HFFc6 (cell line): Measurements from ENCODE around the gene ELK3. TPM values are rescaled to one million over a fixed set of nuclear protein-coding genes. Genes with fewer than 3 reads are reported as not detected.

Experiments used
- DNase-seq: peaks from one replicate; pipeline ENCODE4 v3.0.0-alpha.2; 2018
- H3K27ac Mint-ChIP-seq: 2 replicates; pipeline ENCODE4 v1.8.0; 2020; ENCODE audit warnings: mild to moderate bottlenecking, mixed read lengths
- H3K27me3 Mint-ChIP-seq: 2 replicates; pipeline ENCODE4 v1.8.0; 2021; ENCODE audit warnings: mild to moderate bottlenecking, moderate library complexity, mixed read lengths; ENCODE audit not compliant: insufficient read depth
- H3K36me3 Mint-ChIP-seq: 2 replicates; pipeline ENCODE4 v1.8.0; 2021; ENCODE audit warnings: low read depth, mixed read lengths
- H3K4me1 Mint-ChIP-seq: 2 replicates; pipeline ENCODE4 v1.8.0; 2020; ENCODE audit warnings: low read depth, mixed read lengths
- H3K4me3 Mint-ChIP-seq: 2 replicates; pipeline ENCODE4 v1.8.0; 2020; ENCODE audit warnings: mild to moderate bottlenecking, moderate library complexity, mixed read lengths
- H3K9me3 Mint-ChIP-seq: 2 replicates; pipeline ENCODE4 v1.8.0; 2020; ENCODE audit warnings: mild to moderate bottlenecking, mixed read lengths
- total RNA-seq, 6 experiments: library from RNA; stranded (reverse); fragmentation: NEBNext Ultra II Directional; extraction: Animal tissue kit (Norgen Biotek cat#: 25700); gene quantifications; 2 replicates in 1 of 6; 3 replicates in 5 of 6; pipeline ENCODE4 v1.2.3, GENCODE V29; 2021
- TF ChIP-seq, protein P1 (sequence below): fragments of 200-600 bp; sonication (generic); IDR thresholded peaks from 2 replicates; pipeline ENCODE4 v1.5.0; 2021; ENCODE audit warnings: antibody characterized with exemption, mild to moderate bottlenecking

The ELK3 gene
- total RNA-seq, 6 experiments from 2014 or later, result 54.5 to 80.7 (median 71.9) TPM

- Mint-ChIP-seq H3K27ac (no peak overlapping the region), H3K36me3 (no peaks in the 10 kb centered on the region), H3K4me3 (no peak overlapping the region), H3K9me3 (no peaks in the 10 kb centered on the region), H3K4me1 (no peaks in the 10 kb centered on the region), H3K27me3 (peaks cover 13% of the 10 kb centered on the region)
- TF ChIP-seq, protein P1, sequence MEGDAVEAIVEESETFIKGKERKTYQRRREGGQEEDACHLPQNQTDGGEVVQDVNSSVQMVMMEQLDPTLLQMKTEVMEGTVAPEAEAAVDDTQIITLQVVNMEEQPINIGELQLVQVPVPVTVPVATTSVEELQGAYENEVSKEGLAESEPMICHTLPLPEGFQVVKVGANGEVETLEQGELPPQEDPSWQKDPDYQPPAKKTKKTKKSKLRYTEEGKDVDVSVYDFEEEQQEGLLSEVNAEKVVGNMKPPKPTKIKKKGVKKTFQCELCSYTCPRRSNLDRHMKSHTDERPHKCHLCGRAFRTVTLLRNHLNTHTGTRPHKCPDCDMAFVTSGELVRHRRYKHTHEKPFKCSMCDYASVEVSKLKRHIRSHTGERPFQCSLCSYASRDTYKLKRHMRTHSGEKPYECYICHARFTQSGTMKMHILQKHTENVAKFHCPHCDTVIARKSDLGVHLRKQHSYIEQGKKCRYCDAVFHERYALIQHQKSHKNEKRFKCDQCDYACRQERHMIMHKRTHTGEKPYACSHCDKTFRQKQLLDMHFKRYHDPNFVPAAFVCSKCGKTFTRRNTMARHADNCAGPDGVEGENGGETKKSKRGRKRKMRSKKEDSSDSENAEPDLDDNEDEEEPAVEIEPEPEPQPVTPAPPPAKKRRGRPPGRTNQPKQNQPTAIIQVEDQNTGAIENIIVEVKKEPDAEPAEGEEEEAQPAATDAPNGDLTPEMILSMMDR, result no peak
- DNase-seq, result no peak
Measured at GRCh38 chr12:96166765-96167164, 27.4 kb upstream of the ELK3 start.

GRCh38 chr12:96167492-96167891 lies 26.7 kb upstream of the ELK3 start:
- Mint-ChIP-seq H3K4me1 (no peaks in the 10 kb centered on the region), H3K36me3 (no peaks in the 10 kb centered on the region; the same call in 1 of the 2 replicates), H3K27ac (no peak overlapping the region), H3K27me3 (peaks cover 19% of the 10 kb centered on the region), H3K9me3 (no peaks in the 10 kb centered on the region), H3K4me3 (no peak overlapping the region)
- DNase-seq, result no peak
- TF ChIP-seq, protein P1, result no peak

DNA sequence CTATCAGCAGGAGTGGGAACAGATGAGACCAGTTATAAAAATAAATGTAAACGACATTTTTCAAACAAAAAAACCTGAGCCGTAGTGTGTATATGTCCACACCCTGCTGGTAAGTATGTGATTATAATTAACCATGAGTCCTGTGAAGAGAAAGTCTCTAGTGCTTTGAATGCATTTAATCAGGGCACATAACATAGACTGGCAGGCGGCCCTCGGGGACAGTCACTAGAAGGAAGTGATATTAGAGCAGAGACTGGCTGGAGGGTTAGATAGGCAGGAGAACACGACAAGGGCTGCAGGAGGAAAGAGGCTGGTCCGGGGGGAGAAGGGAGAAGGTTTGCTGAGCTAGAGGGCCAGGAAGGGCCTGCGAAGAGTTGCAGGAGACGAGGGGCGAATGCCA lies 23.8 kb upstream of the ELK3 start:
- TF ChIP-seq, protein P1, result no peak
- Mint-ChIP-seq H3K36me3 (no peaks in the 10 kb centered on the region; the same call in 1 of the 2 replicates), H3K4me1 (no peaks in the 10 kb centered on the region), H3K4me3 (no peak overlapping the region), H3K27me3 (peaks cover 16% of the 10 kb centered on the region), H3K9me3 (no peaks in the 10 kb centered on the region), H3K27ac (no peak overlapping the region)
- no peak for DNase-seq

DNA sequence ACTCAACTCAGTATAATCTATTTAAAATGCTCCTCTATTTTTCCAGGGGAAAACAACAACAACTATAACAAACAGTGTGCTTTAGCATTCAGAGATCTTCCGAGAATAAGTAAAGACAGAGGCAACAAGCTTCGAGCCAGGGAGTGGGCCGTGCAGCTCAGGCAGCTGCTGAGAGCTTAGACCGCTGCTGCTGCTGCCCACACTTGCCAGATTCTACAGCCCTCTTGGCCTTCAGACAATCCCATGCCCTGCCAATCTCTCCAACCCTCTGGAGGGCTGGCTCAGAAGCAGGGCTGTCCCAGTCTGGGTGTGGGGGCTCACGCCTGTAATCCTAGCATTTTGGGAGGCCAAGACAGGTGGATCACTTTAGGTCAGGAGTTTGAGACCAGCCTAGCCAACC lies 23.4 kb upstream of the ELK3 start:
- H3K27ac Mint-ChIP-seq, result no peak overlapping the region
- H3K36me3 Mint-ChIP-seq, result no peaks in the 10 kb centered on the region; the same call in 1 of the 2 replicates
- TF ChIP-seq, protein P1, result no peak
- H3K4me1 Mint-ChIP-seq, result no peaks in the 10 kb centered on the region
- peaks cover 16% of the 10 kb centered on the region for H3K27me3 Mint-ChIP-seq
- H3K4me3 Mint-ChIP-seq, result no peak overlapping the region
- H3K9me3 Mint-ChIP-seq, result no peaks in the 10 kb centered on the region; the same call in 1 of the 2 replicates
- DNase-seq, result no peak

GRCh38 chr12:96171905-96172304 lies 22.3 kb upstream of the ELK3 start:
- Mint-ChIP-seq H3K36me3 (peaks cover 7% of the 10 kb centered on the region), H3K4me1 (peaks cover 2% of the 10 kb centered on the region), H3K4me3 (no peak overlapping the region), H3K27me3 (peaks cover 16% of the 10 kb centered on the region), H3K9me3 (peaks cover 8% of the 10 kb centered on the region), H3K27ac (no peak overlapping the region)
- no peak for DNase-seq
- TF ChIP-seq, protein P1, result no peak

- TF ChIP-seq, protein P1, result no peak
- Mint-ChIP-seq H3K4me3 (no peak overlapping the region), H3K4me1 (peaks cover 7% of the 10 kb centered on the region), H3K27ac (no peak overlapping the region), H3K9me3 (peaks cover 11% of the 10 kb centered on the region), H3K27me3 (peaks cover 16% of the 10 kb centered on the region), H3K36me3 (peaks cover 11% of the 10 kb centered on the region)
- DNase-seq, result no peak
Measured at GRCh38 chr12:96172981-96173380, 21.2 kb upstream of the ELK3 start.
